Measurements from ENCODE around the gene CEP72. TPM values are rescaled to one million over a fixed set of nuclear protein-coding genes. Genes with fewer than 3 reads are reported as not detected.

Gene CEP72
- total RNA-seq, 1 donor from 2014 or later, result 2.0 TPM

DNA sequence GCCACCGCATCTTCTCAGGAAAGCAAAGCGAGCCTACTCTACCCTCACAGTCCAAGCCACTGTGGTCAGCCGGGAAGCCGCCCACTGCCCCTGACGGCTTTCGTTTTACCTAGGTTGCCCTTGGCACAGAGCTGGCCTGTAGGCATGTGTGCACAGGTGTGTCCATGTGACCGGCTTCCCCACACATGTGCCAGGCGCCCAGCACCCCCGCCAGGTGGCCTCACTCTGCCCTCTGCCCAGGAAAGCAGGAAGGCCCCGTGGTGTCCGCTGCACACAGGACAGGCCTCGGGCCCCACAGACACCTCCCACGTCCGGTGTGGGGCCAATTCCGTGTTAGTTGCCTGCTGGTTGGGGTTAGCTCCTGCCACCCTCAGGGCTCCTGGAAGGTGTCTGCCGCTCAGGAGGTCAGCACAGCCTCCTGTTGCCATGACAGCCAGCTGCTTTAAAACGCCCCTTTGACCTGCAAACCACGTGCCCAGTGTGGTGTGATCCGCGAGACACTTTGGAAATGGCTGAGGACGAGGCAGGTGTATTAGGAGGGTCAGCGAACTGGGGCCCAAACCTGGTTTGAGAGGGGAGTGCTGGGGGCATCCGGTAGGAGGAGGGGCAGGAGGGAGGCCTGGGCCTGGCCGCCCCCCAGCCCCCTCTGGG lies 52.3 kb downstream of the CEP72 start:
- no peak for ATAC-seq
- peak; percentile 53 for DNase-seq (ENCODE audit: missing footprints)
- intact Hi-C loops (cut with DNase I), result no loop called here

GRCh38 chr5:664994-665360 lies 52.8 kb downstream of the CEP72 start:
- ATAC-seq, result no peak
- intact Hi-C loops (cut with DNase I), result no loop called here
- peak; percentile 67 for DNase-seq (ENCODE audit: missing footprints)

DNA sequence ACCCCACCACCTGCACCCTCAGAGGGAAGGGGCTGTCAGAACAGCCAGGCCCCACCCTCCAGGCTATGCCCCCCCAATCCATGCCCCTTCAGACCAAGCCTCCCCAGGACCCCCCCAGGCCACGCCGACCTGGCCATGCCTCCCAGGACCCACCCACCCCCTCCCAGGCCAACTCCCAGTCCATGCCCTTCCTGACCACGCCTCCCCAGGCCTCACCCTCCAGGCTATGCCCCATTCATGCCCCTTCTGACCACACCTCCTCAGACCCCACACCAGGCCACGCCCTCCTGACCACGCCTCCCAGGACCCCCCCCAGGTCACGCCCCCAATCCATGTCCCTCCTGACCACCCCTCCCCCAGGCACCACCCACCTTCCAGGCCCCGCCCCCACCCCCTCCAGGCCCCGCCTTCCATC lies 53.4 kb downstream of the CEP72 start:
- intact Hi-C loops (cut with DNase I), result no loop called here
- DNase-seq (ENCODE audit: missing footprints), result peak; percentile 25
- no peak for ATAC-seq

GRCh38 chr5:665956-666711 lies 54.0 kb downstream of the CEP72 start:
- ATAC-seq (no peak), DNase-seq (ENCODE audit: missing footprints) (peak; percentile 67)
- intact Hi-C loops (cut with DNase I), result no loop called here

DNA sequence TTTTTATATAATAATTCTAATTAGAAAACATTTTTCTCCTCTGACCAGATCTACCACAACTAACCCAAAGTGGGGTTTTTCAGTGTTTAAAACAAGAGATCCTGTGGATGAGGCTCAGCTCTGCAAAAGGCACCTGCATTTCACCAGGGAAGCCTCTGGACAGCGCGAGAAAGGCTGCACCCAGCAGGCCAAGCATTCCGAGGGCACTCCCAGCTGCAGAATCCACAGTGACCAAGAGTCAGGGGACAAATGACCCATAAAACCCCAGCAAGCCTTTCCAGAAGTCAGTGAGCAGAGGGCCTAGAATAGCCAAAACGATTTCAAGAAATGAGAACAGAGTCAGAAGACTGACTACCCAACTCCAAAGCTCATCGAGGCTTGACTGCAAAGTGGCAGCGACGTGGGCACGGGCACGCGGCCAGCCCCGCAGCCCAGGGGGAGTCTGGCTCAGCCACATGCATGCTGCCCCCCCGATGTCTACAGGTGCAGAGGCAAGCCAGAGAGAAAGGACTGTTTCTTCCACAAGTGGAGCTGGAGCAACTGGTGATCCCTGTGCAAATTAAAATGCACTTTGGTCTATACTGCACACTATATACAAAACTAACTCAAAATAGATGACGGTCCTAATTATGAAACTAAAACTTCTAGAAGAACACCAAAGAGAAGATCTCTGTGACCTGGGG lies 54.8 kb downstream of the CEP72 start:
- ATAC-seq (no peak), DNase-seq (ENCODE audit: missing footprints) (peak; percentile 43)
- intact Hi-C loops (cut with DNase I), result no loop called here

DNA sequence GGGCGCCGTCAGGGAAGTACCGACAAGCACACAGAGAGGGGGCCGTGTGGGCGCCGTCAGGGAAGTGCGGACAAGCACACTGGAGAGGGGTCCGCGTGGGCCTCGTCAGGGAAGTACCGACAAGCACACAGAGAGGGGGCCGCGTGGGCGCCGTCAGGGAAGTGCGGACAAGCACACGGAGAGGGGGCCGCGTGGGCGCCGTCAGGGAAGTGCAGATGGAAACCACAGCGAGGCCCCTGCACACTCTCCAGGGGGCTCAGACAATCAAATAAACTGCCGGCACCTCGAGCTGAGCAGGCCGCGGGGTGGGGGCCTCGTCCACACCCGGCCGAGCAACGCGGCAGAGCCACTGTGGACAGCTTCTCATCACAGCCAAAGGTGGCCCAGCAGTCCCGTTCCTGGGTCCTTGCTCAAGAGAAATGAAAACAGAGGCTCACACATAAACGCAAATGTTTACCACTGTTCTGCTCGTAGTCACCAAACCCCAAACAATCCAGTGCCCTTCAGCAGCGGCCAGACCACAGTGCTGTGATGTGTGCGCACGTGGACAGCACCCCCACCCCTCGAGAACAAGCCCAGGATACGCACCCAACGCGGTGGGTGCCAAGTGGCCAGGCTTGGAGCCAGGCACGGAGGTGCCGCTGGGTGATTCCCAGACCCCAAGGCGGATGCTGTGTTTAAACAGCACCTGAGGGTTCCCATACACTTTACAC lies 56.3 kb downstream of the CEP72 start:
- peak; percentile 45 for DNase-seq (ENCODE audit: missing footprints)
- intact Hi-C loops (cut with DNase I), result no loop called here
- ATAC-seq, result no peak

DNA sequence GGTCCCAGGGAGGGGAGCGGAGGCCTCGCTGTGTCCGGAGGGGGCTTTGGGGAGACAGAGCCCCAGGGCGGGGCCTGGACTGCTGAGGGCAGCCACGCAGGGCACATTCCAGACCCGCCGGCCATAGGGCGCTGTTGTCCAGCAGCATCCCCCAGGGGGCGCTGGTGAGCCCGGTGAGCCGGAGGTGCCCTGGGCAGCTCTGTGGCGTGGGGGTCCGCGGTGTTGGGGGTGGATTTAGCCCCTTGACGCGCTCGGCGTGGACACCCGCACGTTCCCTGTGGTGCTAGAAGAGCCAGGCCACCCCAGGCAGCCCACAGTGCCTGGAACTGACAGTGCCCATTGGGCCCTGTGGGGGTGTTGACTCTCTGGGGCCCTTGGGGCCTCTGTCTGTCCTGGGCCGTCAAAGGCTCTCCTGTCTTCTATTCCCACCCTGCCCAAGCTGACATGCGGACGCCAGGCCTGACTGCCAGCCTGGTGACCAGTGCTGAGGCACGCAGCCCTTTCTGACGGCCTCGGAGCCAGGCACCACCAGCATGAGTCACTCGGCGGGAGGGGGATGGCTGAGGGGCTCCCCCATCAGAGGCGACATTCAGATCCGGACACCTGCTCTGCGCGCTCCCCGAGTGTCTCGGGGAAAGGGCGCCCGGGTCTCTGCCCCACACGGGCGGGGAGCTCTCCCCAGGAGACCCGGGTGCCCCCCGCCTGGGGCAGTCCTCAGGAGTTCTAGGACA lies 57.1 kb downstream of the CEP72 start:
- ATAC-seq, result no peak

GRCh38 chr5:669842-670395 lies 57.8 kb downstream of the CEP72 start:
- DNase-seq (ENCODE audit: missing footprints) (peak; percentile 66), ATAC-seq (no peak)
- intact Hi-C loops (cut with DNase I), result loop anchor here (2.0 to 5.0 kb wide), 2 partner anchors 87 to 235 kb away; no protein-coding TSS in a partner anchor

More for the DNA sequence above, 57.1 kb downstream of the CEP72 start:
- DNase-seq (ENCODE audit: missing footprints), result peak; percentile 57
- intact Hi-C loops (cut with DNase I), result no loop called here

DNA sequence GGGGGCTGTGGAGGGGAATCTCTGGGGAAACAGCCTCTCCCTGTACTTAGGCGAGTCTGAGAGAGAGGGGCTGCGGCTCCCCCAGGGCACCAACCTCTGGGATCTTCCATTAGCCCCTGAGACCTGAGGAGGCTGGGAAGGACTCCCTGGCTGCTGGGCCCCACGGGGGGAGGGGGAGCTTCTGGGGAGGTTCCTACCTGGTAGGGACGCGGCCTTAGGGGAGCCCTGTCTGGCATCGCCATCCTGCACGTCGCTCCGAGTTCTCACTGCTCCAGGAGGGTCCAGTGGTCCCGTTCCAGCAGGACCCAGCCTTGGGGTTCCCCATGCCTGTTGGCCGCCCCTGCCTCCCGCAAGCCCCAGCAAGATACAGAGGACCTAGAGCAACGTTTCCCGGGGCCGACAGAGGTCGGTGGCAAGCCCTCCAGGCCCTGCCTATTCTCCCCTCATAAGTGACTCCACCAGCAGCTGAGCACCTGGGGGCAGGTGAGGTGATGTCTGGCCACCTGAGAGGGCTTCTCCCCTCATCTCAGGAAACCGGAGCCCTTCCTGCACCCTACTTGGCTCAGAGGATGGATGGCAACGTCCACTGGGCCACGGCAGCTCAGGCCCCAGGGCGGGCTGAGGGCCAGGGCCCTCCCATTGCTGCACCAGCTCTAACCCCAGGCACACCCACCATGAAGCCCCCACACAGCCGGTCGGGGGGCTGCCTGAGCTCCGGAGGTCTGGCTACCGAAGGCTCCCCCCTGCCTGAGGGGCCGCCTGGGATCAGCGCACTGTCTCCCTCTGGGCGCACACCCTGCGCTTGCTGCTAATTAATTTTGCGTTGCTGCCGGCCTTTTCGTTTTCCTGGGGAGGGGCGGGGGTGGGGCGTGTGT lies 58.5 kb downstream of the CEP72 start:
- intact Hi-C loops (cut with DNase I), result loop anchor here (2.0 to 5.0 kb wide), 2 partner anchors 87 to 234 kb away; no protein-coding TSS in a partner anchor
- peak; percentile 52 for DNase-seq (ENCODE audit: missing footprints)
- ATAC-seq, result no peak

GRCh38 chr5:671459-672328 lies 59.6 kb downstream of the CEP72 start:
- DNase-seq (ENCODE audit: missing footprints) (peak; percentile 76), ATAC-seq (peak; percentile 64)
- intact Hi-C loops (cut with DNase I), result loop anchor here (2.0 to 5.0 kb wide), 2 partner anchors 86 to 233 kb away; no protein-coding TSS in a partner anchor

GRCh38 chr5:672329-673160 lies 60.4 kb downstream of the CEP72 start:
- intact Hi-C loops (cut with DNase I), result loop anchor here (5.0 kb wide), 1 partner anchor 85 kb away; no protein-coding TSS in a partner anchor
- ATAC-seq (peak; percentile 26), DNase-seq (ENCODE audit: missing footprints) (peak; percentile 91)

- ATAC-seq, result no peak
- intact Hi-C loops (cut with DNase I), result loop anchor here (5.0 kb wide), 1 partner anchor 84 kb away; no protein-coding TSS in a partner anchor
- peak; percentile 51 for DNase-seq (ENCODE audit: missing footprints)
Observed at GRCh38 chr5:673161-673830, 61.2 kb downstream of the CEP72 start.

DNA sequence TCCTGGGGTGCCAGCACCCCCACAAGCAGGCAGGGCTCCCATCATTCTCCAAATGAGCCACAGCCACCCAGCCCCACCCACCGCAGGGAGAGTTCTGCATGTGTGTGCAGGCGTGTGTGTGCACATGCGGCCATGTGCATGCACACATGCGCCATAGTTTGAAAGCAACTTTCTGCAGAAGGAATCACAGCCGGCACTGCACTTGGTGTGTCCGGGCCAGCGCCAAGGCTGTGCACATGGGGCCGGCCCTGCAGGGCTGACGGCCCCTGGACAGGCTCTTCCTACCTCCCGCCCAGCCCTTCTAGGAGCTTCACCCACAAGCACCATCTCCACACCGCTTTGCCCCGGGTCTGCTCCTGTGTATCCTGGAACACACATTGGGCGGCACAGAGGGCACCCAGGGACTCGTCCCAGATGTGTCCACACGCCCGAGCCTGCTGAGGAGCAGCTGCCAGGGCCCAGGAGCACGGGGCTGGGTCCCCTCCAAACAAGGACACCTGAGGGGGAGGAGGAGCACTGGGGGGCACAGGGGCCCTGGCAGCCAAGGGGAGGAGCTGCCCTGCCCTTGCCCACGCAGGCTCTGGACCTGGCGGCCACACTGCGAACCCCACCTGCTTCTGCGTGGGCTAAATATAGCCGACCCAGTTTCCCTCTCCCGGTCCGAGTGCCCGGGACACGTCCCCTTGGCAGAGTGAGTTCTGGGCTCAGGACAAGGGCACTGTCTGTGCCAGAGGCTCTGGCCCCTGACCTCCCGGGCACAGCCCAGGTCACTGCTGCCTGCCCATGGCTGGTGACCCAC lies 61.9 kb downstream of the CEP72 start:
- intact Hi-C loops (cut with DNase I), result loop anchor here (2.0 to 5.0 kb wide), 2 partner anchors 19 to 83 kb away; partner anchors contain the start of gene TPPP

DNA sequence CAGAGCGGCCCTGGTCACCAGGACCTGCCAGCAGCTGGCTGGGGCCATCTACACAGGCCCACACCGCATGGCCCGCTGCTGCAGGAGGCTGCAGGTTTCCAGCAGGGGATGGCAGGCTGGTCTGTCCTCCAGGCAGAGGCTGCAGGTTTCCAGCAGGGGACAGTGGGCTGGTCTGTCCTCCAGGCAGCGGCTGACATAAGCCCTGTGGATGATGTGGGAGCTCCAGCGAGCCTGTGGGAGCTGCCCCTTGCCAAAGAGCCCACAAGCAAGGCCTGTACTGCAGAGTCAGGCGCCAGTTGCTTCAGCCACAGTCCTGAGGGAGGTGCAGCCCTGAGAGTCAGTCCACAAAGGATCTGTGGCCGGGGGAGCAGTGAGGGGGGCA lies 62.5 kb downstream of the CEP72 start:
- intact Hi-C loops (cut with DNase I), result loop anchor here (2.0 to 5.0 kb wide), 2 partner anchors 18 to 83 kb away; partner anchors contain the start of gene TPPP
- ATAC-seq (no peak), DNase-seq (ENCODE audit: missing footprints) (no peak)

More for the DNA sequence above, 61.9 kb downstream of the CEP72 start:
- DNase-seq (ENCODE audit: missing footprints) (peak; percentile 81), ATAC-seq (peak; percentile 68)
